ENCODE data around the gene CDCA8.
"Not testable (repeated sequence)": the region's sequence is repeated elsewhere in the genome, so short reads cannot be mapped to it uniquely, and the experiment has no call there.

The CDCA8 gene

DNA sequence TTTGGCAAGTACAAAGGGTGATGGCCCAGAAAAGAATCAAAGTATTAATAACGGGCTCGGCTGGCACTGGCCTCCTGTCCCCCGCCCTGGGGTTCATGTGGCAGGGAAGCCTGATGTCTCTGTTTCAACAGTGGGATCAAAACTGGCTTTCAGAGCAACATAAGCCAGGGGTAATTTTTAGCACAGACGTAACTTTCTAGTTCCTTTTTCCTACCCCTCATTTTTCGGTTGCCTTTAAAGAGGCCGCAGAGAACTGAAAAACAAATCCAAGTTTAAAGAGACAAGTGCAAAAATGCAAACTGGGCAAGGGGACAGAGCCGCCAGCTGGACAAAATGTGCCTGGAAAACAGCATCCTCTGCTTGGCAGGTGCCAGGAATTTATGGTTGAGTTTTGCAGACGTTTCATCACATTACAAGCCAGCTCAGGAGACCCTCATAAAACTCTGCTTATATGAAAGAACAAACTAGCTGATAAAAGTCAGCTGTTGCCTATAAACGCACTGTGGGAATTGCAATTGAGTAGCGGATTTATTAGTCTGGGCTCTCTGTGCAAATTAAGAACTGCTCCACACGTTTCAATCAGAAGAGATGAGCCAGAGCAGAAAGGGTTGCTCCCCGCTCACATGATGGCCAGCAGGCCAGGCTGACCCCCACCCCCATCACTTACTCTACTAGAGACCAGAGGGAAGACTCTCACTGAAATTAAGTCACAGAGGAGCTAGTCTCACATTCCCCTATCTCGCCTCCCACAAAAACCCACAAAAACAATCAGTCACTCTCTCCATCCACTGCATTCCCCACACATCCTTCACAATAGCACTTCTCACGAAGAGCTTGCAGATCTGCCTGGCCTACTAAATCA lies 15.8 kb upstream of the CDCA8 start:
- DNase-seq, result no peak

DNA sequence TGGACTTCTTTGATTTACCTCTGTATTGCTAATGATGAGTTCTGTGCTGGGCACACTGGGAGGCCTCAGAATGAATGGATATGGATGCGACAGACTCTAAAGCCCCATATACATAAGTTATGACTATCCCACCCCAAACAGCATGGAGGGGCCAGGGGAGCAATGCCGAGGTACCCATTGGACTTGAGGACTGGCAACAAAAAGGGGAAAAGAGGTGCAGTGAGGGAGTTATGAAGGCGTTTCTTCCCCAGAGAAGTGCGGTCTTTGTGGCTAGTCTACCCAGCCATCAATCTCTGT lies 15.2 kb upstream of the CDCA8 start:
- no peak for DNase-seq

DNA sequence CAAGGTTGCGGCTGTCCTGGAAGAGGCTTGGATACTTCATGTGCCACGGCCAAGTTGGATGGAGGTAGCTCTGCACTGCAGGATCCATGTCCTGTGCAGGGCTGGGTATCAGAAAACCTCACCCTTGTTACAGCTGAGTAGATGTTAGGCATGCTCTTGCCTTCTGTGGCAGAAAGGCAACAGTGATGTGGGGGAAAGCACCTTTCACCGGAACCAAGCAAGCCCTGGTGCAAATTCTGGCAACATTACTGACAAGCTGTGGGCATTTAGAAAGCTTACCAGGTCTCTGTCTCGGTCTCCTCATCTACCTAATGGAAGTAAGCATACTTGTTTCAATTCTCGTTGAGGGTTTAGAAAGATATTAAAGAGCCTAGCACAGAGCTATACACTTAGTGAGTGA lies 14.5 kb upstream of the CDCA8 start:
- DNase-seq, result no peak

DNA sequence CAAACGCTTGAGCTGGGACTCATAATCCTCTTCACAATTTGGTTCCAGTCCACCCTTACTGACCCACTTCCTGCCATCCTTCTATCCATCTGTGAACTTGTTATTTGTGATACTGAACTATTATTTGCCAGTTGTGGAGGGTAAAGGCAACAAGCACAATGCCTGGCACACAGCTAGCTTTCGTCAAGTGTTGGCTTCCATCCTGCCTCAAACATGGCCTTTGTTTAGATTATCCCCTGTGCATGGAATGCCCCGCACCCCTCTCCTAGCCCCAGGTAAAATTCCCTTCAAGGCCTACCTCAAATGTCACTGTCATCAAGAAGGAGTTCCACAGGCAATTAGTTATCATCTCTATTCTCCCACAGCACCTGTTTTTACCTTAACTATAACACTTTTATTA lies 11.4 kb upstream of the CDCA8 start:
- no peak for DNase-seq

DNA sequence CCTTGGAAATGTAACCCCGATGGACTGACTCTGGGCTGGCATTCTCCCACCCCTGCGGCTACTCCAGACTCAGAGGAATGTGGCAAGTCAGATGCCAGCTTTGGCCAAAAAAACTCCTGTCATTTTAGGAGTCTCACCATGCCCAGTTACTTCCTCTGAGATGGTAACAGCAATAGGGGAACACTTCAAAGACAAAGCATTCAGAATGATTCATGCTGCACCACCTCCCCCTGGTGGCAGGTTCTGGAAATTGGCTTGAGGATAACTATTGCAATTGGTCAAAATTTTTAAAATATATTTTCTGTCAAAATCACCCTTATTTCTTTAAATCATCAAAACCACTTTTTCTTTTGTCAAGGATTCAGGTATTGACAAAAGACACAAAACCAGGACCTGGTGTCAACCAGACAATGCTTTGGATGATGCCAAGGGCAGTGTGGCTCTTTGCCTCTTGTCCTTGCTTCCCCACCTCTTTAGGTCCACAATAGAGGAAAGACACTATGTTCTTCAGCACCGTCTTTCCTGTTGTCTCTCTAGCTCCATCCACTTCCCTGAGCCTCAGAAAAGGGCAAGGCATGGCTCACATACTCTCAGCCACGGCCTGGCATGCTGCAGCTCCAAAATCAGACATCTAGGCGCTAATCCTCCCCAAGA lies 9.9 kb upstream of the CDCA8 start:
- peak; percentile 61 to 71 for DNase-seq

DNA sequence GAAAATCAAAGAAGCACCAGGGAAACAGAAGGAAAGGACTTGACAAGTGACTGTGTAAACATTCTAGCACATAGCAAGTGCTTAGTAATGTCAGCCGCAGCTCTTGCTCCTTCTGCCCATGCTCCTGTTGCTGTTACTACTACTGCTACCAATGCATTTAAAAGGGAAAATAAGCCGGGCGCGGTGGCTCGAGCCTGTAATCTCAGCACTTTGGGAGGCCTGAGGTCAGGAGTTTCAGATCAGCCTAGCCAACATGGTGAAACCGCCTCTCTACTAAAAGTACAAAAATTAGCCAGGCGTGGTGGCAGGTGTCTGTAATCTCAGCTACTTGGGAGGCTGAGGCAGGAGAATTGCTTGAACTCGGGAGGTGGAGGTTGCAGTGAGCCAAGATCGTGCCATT lies 8.1 kb upstream of the CDCA8 start:
- not testable (repeated sequence) for DNase-seq

DNA sequence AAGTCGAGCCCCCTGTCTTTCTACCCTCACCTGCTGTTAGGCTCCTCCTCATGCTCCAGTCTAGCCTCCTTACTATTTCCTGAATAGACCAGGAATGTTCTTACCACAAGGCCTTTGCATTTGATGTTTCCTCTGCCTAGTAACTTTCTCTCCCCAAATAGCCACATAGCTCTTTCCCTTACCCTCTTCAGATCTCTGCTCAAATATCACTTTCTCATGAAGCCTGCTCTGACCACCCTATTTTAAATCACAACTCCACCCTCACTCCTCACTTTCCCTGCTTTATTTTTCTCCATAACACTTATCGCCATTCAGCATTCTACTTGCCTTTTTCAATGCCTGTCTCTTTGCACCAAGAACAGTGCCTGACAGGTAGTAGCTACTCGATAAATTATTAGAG lies 6.6 kb upstream of the CDCA8 start:
- no peak for DNase-seq

DNA sequence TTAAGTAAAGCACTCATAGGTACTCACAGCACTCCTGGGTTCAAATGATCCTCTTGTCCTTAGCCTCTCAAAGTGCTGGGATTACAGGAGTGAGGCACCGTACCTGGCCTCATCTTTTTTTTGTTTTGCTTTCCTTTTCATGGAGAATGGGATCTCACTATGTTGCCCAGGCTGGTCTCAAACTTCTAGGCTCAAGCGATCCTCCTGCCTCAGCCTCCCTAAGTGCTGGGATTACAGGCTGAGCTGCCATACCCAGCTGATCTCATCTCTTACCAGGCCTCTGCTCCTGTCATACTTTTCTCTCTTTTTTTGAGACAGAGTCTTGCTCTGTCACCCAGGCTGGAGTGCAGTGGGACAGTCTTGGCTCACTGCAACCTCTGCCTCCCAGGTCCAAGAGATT lies 4.6 kb upstream of the CDCA8 start:
- not testable (repeated sequence) for DNase-seq

DNA sequence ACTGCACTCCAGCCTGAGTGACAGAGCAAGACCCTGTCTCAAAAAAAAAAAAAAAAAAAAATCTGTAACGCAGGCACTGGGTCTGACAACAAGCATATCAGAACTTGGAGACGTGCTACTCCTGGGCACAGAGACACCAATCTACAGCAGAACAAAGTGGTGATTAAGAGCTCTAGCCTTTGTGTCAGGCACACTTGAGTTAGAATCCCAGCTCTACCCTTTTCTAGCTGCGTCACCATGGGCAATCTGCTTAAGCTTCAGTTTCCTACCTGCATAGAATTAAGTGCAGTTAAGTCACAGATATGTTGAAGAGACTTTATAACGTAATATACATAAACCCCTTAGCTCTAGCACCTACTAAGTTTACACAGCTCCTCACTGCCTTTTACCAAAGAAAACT lies 3.4 kb upstream of the CDCA8 start:
- DNase-seq, result no peak

DNA sequence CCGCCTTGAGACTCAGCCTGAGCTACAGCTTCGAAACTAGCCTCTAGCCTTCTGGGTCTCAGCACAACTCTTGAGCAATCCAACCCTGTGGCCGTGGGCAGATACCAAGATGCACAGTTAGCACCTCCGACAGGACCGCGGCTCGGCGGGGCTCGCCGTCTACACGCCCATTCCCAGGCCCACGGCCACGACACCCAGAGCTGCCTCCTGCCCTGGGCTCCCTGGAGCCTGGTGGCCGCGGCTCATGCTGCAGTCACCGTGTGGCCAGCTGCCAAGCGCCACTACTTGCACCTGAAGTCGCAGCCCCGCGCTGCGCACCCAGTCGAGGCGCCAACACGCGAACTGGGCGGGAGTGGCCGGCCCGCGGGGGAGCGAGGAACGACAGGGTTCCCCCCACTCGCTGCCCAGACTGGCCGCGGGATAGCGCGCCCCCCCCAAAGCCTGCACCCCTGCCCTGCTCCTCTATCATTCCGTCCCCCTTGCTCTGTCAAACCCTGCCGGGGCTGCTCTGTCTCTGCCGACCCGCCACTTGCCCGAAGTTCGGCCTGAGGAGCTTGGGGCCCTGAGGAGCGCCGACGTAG lies 729 bp upstream of the CDCA8 start:
- DNase-seq, result peak in 1 of 2 experiments; percentile 18

DNA sequence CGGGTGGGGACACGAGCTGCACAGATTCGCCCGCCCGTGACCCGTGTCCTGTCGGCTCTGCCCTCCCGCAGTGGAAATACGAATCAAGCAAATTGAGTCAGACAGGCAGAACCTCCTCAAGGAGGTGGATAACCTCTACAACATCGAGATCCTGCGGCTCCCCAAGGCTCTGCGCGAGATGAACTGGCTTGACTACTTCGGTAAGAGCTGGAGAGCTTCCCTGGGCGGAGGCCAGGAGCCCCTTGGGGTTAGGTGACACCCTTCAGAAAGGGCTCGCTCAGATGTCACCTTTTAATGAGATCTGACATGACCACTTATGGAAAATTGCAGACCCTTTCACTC lies 489 bp downstream of the CDCA8 start:
- DNase-seq, result no peak

DNA sequence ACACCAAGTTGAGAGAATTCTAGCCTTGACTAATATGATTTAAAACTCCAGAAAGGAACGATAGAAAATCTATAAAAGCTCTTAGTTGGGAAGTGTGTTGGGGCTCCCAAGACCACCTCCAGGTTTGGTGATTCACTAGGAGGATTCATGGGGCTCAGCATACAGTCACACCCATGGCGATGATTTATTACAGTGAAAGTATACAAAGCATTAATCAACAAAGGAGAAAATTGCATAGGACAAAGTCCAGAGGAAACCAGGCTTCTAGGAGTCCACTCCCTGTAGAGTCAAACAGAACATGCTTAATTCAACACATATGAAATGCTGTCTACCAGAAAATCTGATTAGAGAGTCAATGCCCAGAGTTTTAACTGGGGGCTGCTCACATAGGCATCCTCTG lies 4.8 kb downstream of the CDCA8 start:
- DNase-seq, result no peak

DNA sequence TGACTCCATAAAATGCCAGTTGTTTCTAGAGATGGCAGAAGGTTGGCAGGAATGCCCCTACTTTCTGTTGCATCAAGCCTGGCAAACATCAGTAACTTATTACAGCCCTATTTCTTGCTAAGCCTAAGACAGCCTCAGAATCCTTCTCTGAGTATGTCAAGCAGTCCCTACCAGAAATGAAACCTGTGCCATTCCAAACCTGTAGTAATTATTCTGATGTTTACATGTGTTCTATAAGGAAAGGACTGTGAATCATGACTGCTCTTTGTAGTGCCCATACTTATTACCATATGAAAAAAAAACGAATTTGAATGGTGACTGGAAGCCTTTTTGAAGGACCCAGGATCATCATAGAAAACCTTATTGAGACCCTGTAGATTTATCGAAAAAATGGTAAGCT lies 5.4 kb downstream of the CDCA8 start:
- no peak for DNase-seq

DNA sequence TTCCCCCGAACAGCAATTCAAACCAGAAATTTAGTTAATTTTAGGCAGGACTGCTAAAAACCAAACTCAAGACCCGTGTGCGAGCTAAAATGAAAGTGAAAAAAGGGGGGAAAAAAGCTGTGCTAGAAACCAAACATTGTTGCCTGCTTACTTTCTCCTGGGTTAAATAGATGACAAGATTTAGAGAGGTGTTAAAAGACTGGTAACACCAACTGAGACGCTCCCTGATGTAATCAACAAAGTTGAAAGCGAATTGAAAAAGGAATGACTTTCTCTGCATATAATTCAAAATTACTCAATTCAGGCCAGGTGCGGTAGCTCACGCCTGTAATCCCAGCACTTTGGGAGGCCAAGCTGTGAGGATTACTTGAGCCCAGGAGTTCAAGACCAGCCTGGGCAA lies 6.8 kb downstream of the CDCA8 start:
- DNase-seq, result no peak

DNA sequence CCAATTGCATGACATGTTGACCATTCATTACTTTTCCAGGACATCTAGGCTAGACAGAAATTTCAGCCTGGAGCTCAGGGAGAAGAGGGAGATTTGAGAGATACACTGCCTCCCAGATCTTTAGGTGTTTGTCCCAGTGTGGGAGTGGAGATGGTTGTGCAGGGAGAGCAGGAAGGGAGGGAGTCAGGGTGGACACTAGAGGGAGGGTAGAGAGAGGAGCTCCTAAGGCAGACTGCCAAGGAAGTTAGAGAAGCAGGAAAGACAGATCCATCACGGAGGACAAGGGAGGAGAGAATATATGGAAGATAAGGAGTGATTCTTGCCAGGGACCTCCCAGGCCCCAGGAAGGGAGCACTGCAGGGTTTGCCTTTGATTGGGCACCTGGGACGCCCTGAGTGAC lies 8.7 kb downstream of the CDCA8 start:
- no peak for DNase-seq

DNA sequence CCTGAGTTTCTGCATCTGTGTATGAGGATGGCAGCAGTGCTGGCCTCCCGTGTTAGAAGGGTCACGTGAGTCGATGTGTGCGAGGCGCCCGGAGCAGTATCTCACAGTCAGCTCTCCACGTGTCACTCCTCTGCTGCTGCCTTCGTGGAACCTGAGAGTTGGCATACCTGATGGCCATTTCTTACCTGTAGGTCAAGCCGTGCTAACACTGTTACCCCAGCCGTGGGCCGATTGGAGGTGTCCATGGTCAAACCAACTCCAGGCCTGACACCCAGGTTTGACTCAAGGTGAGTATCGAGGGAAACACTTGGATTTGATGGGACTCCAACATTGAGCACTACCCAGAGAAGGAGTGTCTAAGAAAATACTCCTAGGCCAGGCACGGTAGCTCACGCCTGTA lies 10.7 kb downstream of the CDCA8 start:
- no peak for DNase-seq

DNA sequence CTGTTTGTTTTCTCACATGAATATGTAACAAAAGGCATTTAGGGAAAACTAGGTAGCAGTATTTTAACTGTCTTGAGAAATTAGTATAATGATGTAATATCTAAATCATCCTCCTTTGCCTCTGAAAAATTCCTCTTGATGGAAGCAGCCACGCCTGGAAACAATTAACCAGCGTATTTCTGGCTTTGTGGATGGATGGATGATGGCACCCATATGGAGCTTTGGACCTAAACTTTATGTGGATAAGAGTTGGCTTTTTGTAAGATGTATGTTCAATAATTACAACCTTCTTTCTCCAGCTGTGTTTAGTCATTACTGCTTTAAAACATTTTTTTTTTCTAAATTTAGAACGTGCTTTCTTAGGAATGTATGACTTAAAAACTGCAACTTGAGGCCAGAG lies 12.7 kb downstream of the CDCA8 start:
- DNase-seq, result no peak

DNA sequence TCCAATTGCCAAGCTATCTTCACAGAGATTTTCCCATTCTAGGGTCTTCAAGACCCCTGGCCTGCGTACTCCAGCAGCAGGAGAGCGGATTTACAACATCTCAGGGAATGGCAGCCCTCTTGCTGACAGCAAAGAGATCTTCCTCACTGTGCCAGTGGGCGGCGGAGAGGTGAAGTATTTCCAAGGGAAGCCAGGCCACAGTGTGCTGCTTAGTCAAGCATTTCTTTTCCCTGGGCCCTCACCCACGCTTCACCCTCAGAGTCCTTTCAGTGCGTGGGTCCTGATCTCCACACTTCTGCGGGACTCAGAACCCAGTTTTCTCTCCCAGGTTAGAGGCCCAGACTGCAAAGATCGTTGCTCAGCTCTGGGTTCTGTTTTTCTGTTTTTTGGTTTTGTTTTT lies 13.1 kb downstream of the CDCA8 start:
- no peak for DNase-seq

DNA sequence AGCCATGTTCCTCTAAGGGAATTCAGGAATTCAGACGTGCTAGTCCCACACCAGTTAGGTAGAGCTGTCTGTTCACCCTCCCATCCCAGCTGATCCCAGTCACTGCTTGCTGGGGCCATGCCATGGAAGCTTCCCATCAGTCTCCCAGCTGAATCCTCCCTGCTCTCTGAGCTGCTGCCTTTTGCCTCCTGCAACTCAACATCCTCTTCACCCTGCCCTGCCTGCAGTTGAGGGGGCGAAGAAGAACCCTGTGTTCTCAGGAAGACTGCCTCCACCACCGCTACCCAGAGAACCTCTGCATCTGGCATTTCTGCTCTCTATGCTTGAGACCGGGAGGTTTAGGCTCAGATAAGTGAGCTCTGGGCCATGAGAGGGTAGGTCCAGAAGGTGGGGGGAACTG lies 16.2 kb downstream of the CDCA8 start:
- no peak for DNase-seq

DNA sequence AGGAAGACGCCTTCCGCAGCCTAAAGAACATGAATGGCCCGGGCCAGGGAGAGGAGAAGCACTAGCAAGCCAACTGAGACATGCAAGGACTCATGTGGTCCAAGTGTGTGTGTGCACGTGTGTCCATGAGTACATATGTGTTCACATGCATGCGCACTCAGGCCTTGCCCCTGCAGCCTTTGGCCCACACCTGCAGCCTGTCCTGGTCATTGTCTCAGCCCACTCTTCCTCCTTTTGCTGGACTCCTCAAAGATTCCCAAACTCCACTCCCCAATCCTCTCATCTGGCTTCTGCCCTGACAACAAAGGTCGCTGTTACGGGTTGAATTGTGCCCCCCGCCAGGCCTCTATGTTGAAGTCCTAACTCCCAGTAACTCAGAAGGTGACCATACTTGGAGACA lies 21.9 kb downstream of the CDCA8 start:
- no peak for DNase-seq

DNA sequence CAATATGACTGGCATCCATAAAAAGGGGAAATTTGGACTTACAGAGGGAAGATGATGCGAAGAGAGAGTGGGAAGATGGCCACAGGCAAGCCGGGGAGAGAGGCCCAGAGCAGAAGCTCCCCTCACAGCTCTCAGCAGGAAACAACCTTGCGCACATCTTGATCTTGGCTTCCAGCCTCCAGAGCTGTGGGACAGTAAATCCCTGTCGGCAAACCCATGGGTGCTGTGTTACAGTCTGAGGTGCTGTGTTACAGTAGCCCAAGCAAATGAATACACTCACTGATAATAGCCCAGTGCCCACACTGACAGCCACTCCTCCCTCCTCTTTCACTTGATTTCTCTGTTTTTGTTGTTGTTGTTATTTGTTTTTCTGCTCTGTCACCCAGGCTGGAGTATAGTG lies 22.4 kb downstream of the CDCA8 start:
- no peak for DNase-seq

DNA sequence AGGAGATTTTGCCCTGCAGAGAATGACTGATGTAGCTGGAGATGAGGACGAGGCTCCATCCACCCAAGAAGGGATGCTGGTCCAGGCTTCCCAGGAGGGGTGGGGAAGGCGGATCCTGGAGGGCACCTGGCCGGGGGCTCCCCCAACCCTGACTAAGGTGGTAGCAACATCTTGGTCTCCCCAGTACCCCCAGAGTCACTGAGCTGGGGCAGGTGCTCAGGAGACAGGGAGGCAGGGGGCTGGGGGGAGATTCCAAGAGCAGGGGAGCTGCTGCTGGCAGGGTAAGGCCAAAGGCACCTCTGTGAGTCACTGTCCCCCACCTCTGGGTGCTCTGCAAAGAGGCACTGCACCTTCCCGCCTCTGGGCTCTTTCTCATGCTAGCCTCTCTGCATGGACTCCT lies 24.0 kb downstream of the CDCA8 start:
- no peak for DNase-seq

DNA sequence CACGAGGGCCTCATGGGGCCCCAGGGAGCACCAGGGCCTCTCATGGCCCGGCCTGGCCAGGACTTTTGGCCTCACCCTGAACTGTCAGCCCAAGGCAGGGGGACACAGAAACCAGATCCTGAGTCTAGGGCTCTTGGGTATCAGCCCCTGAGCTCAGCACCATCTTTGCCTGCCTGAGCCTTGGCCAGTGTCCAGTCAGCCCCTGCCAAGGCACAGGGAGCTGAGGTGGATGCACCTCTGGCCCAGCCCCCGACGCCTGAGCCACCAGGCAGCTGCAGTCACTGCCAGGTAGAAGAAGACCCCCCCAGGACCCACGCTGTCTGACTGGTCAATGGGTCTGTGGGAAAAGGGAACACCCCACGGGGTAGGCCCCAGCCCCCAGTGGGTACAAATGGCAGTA lies 25.3 kb downstream of the CDCA8 start:
- no peak for DNase-seq

DNA sequence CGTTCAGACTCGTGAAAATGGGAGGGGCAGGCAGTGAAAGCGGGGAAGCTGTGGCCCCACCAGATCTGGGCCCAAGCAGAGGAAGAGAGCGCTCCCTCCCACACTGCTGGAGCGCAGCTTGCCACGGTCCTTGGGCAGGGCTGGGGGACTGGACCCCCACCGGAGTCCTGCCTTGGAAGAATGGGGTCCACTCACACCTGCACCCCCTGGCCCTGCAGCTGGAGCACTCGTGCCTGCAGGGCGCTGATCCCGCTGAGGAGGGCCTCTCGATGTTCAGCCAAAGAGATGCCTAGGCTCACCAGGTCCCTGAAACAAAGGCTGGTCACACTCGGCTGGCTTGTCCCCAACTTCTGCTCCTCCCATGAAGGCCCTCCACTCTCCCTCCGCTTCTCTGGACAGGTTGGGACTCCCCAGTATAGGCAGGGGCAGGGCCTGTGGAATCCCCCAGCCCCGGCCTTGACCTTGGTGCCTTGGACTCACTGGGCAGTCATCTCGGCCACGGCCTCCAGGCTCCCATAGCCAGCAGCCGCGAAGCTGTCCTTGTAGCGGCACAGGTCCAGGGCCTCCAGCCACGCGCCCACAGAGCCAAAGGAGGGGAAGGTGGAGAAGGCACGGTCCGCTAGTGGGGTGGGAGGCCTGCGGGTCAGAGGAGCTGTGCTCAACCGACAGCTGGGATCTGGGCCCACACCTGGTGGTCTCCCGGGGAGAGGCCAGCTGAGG lies 26.0 kb downstream of the CDCA8 start:
- DNase-seq, result no peak

Measured in stimulated activated CD4-positive, alpha-beta T cell treated with anti-CD3 and anti-CD28 coated beads, Interleukin-4, amount 100 ng/mL, for 4 hours (primary cell).